Skeletal muscle satellite cell (primary cell): ENCODE data around the gene PRRG4. TPM values are rescaled to one million over a fixed set of nuclear protein-coding genes. Genes with fewer than 3 reads are reported as not detected.
"Not testable (repeated sequence)": the region's sequence is repeated elsewhere in the genome, so short reads cannot be mapped to it uniquely, and the experiment has no call there.

Experiments
- H3K27me3 ChIP-seq: 2 replicates; pipeline ENCODE4 v1.7.0; 2013; ENCODE audit warnings: low read length; ENCODE audit not compliant: control insufficient read depth, insufficient read depth
- H3K36me3 ChIP-seq: 2 replicates; pipeline ENCODE4 v1.7.0; 2013; ENCODE audit warnings: mild to moderate bottlenecking, control low read depth, low read length; ENCODE audit not compliant: insufficient read depth
- H3K4me1 ChIP-seq: 2 replicates; pipeline ENCODE4 v1.7.0; 2013; ENCODE audit warnings: low read length; ENCODE audit not compliant: control insufficient read depth, insufficient read depth
- H3K4me2 ChIP-seq: 2 replicates; pipeline ENCODE4 v1.7.0; 2013; ENCODE audit warnings: mild to moderate bottlenecking, low read length
- H3K4me3 ChIP-seq: 2 replicates; pipeline ENCODE4 v1.7.0; 2013; ENCODE audit warnings: low read length
- H3K9ac ChIP-seq: 2 replicates; pipeline ENCODE4 v1.7.0; 2013; ENCODE audit warnings: mild to moderate bottlenecking, low read depth, low read length, moderate library complexity
- H3K9me3 ChIP-seq: replicated peaks from 2 replicates; pipeline ENCODE4 v1.7.0; 2013; ENCODE audit warnings: mild to moderate bottlenecking, control low read depth, low read length
- total RNA-seq: library from RNA; depleted of rRNA; stranded (reverse); fragments of >200 nt; gene quantifications from 2 replicates; pipeline ENCODE4 v1.2.3, GENCODE V29; 2012; rRNA removed

Gene PRRG4
- total RNA-seq, result under 0.01 TPM in 1 of 2 replicates, not detected in the other

GRCh38 chr11:32829680-32830412 is at the start of gene PRRG4:
Gene PRRG4 (plus strand): TSS chr11:32829927. CDS start chr11:32830530, 603 bp downstream.
- Histone ChIP-seq H3K9me3 (no peaks in the 10 kb centered on the region), H3K27me3 (peaks cover 41% of the 10 kb centered on the region)

GRCh38 chr11:32780839-32781238 is 48.9 kb upstream of the PRRG4 start:
- not testable (repeated sequence) for H3K9ac ChIP-seq, H3K9me3 ChIP-seq, H3K4me3 ChIP-seq, H3K4me1 ChIP-seq, H3K4me2 ChIP-seq, H3K36me3 ChIP-seq
- peaks cover 24% of the 10 kb centered on the region for H3K27me3 ChIP-seq

More at GRCh38 chr11:32829680-32830412, at the start of gene PRRG4:
- H3K36me3 ChIP-seq, result no peaks in the 10 kb centered on the region
- peak within 1 kb of the TSS; percentile 64 for H3K4me3 ChIP-seq
- H3K4me1 ChIP-seq, result peaks cover 5% of the 10 kb centered on the region
- peak within 1 kb of the TSS; percentile 17 for H3K9ac ChIP-seq
- H3K4me2 ChIP-seq, result peak within 1 kb of the TSS; percentile 86

- H3K4me3 ChIP-seq, result no peak overlapping the region
- no peak overlapping the region for H3K4me2 ChIP-seq
- H3K9ac ChIP-seq, result no peak overlapping the region
- H3K36me3 ChIP-seq, result no peaks in the 10 kb centered on the region
- H3K27me3 ChIP-seq, result peaks cover 24% of the 10 kb centered on the region
- H3K4me1 ChIP-seq, result no peaks in the 10 kb centered on the region
- no peaks in the 10 kb centered on the region for H3K9me3 ChIP-seq
These were observed 48.0 kb upstream of the PRRG4 start for GRCh38 chr11:32781721-32782120.

- no peak overlapping the region for H3K9ac ChIP-seq
- no peaks in the 10 kb centered on the region for H3K4me1 ChIP-seq
- no peak overlapping the region for H3K4me3 ChIP-seq
- no peaks in the 10 kb centered on the region for H3K9me3 ChIP-seq
- H3K36me3 ChIP-seq, result no peaks in the 10 kb centered on the region
- peaks cover 43% of the 10 kb centered on the region for H3K27me3 ChIP-seq
- no peak overlapping the region for H3K4me2 ChIP-seq
These were observed 44.5 kb upstream of the PRRG4 start for GRCh38 chr11:32785262-32785661.

- H3K9me3 ChIP-seq, result no peaks in the 10 kb centered on the region
- no peaks in the 10 kb centered on the region for H3K4me1 ChIP-seq
- no peak overlapping the region for H3K4me3 ChIP-seq
- H3K27me3 ChIP-seq, result peaks cover 36% of the 10 kb centered on the region
- no peak overlapping the region for H3K4me2 ChIP-seq
- no peaks in the 10 kb centered on the region for H3K36me3 ChIP-seq
- no peak overlapping the region for H3K9ac ChIP-seq
These were observed 42.9 kb upstream of the PRRG4 start for GRCh38 chr11:32786811-32787210.

GRCh38 chr11:32790916-32791315 is 38.8 kb upstream of the PRRG4 start:
- Histone ChIP-seq H3K4me2 (no peak overlapping the region), H3K9ac (no peak overlapping the region), H3K9me3 (no peaks in the 10 kb centered on the region), H3K4me1 (no peaks in the 10 kb centered on the region), H3K27me3 (peaks cover 25% of the 10 kb centered on the region), H3K36me3 (no peaks in the 10 kb centered on the region), H3K4me3 (no peak overlapping the region)

- H3K4me3 ChIP-seq, result no peak overlapping the region
- no peak overlapping the region for H3K9ac ChIP-seq
These were observed 37.4 kb upstream of the PRRG4 start for GRCh38 chr11:32792111-32792947.

GRCh38 chr11:32792948-32793475 is 36.7 kb upstream of the PRRG4 start:
- H3K9me3 ChIP-seq, result no peaks in the 10 kb centered on the region
- no peak overlapping the region for H3K9ac ChIP-seq
- H3K4me3 ChIP-seq, result peak overlapping the region; percentile 16
- H3K4me2 ChIP-seq, result peak overlapping the region; percentile 75
- H3K27me3 ChIP-seq, result peaks cover 13% of the 10 kb centered on the region
- no peaks in the 10 kb centered on the region for H3K36me3 ChIP-seq
- no peaks in the 10 kb centered on the region for H3K4me1 ChIP-seq

More at GRCh38 chr11:32792111-32792947, 37.4 kb upstream of the PRRG4 start:
- Histone ChIP-seq H3K27me3 (peaks cover 20% of the 10 kb centered on the region), H3K9me3 (no peaks in the 10 kb centered on the region), H3K4me2 (peak overlapping the region; percentile 75), H3K4me1 (no peaks in the 10 kb centered on the region), H3K36me3 (no peaks in the 10 kb centered on the region)

- no peak within 1 kb of the TSS for H3K4me2 ChIP-seq
These were observed 35.3 kb upstream of the PRRG4 start, which contains the start of gene CCDC73 for GRCh38 chr11:32794439-32794838. Gene CCDC73 (minus strand): TSS chr11:32794662. CDS start chr11:32760243, 34,419 bp downstream.

GRCh38 chr11:32796425-32796824 is 33.3 kb upstream of the PRRG4 start:
- no peak overlapping the region for H3K4me2 ChIP-seq
- H3K4me3 ChIP-seq, result no peak overlapping the region
- peaks cover 7% of the 10 kb centered on the region for H3K27me3 ChIP-seq
- H3K9ac ChIP-seq, result no peak overlapping the region
- H3K36me3 ChIP-seq, result no peaks in the 10 kb centered on the region
- H3K4me1 ChIP-seq, result no peaks in the 10 kb centered on the region
- H3K9me3 ChIP-seq, result no peaks in the 10 kb centered on the region

More at GRCh38 chr11:32794439-32794838, 35.3 kb upstream of the PRRG4 start, which contains the start of gene CCDC73:
- H3K9ac ChIP-seq, result no peak within 1 kb of the TSS
- H3K9me3 ChIP-seq, result no peaks in the 10 kb centered on the region
- H3K4me1 ChIP-seq, result no peaks in the 10 kb centered on the region
- no peaks in the 10 kb centered on the region for H3K36me3 ChIP-seq
- H3K4me3 ChIP-seq, result no peak within 1 kb of the TSS
- H3K27me3 ChIP-seq, result peaks cover 7% of the 10 kb centered on the region

- H3K4me1 ChIP-seq, result no peaks in the 10 kb centered on the region
- no peak overlapping the region for H3K9ac ChIP-seq
- no peak overlapping the region for H3K4me3 ChIP-seq
- H3K27me3 ChIP-seq, result no peaks in the 10 kb centered on the region
- H3K4me2 ChIP-seq, result no peak overlapping the region
- no peaks in the 10 kb centered on the region for H3K36me3 ChIP-seq
- H3K9me3 ChIP-seq, result no peaks in the 10 kb centered on the region
These were observed 20.4 kb upstream of the PRRG4 start for GRCh38 chr11:32809313-32809712.
